H9 (cell line): ENCODE results near the gene NIN. TPM values are rescaled to one million over a fixed set of nuclear protein-coding genes. Genes with fewer than 3 reads are reported as not detected.
A peak's percentile ranks its signal among the peaks of the same experiment; 100 is the strongest.

Source experiments
- DNase-seq: peaks from one replicate; pipeline ENCODE4 v3.0.0-alpha.2; 2017
- H2AFZ ChIP-seq: one replicate; pipeline ENCODE4 v1.6.1; 2013; ENCODE audit warnings: mild to moderate bottlenecking, low read length, control low read depth, moderate library complexity
- H2AK5ac ChIP-seq: 2 replicates; pipeline ENCODE4 v1.6.1; 2013; ENCODE audit warnings: low read length, control low read depth, mixed read lengths; ENCODE audit not compliant: insufficient read length
- H2BK120ac ChIP-seq: one replicate; pipeline ENCODE4 v1.6.1; 2013; ENCODE audit warnings: low read depth, mild to moderate bottlenecking, low read length, control low read depth, inconsistent platforms; ENCODE audit not compliant: poor library complexity, severe bottlenecking
- H2BK12ac ChIP-seq: 2 replicates; pipeline ENCODE4 v1.6.1; 2013; ENCODE audit warnings: low read length, control low read depth, mixed read lengths, low read depth; ENCODE audit not compliant: insufficient read length
- H2BK15ac ChIP-seq: 2 replicates; pipeline ENCODE4 v1.6.1; 2013; ENCODE audit warnings: low read depth, low read length, control low read depth
- H2BK20ac ChIP-seq: one replicate; pipeline ENCODE4 v1.6.1; 2013; ENCODE audit warnings: low read depth, mild to moderate bottlenecking, low read length, control low read depth, inconsistent platforms; ENCODE audit not compliant: poor library complexity, severe bottlenecking
- H2BK5ac ChIP-seq: 2 replicates; pipeline ENCODE4 v1.6.1; 2013; ENCODE audit warnings: low read length, control low read depth, mixed read lengths; ENCODE audit not compliant: insufficient read length
- H3K14ac ChIP-seq: 2 replicates; pipeline ENCODE4 v1.6.1; 2013; ENCODE audit warnings: low read length, control low read depth; ENCODE audit not compliant: insufficient read depth
- H3K18ac ChIP-seq: 2 replicates; pipeline ENCODE4 v1.6.1; 2013; ENCODE audit warnings: low read depth, mild to moderate bottlenecking, mixed read lengths, low read length, control low read depth; ENCODE audit not compliant: insufficient read length
- H3K23ac ChIP-seq: 2 replicates; pipeline ENCODE4 v1.6.1; 2013; ENCODE audit warnings: low read length, control low read depth, mixed read lengths, low read depth; ENCODE audit not compliant: insufficient read length
- H3K23me2 ChIP-seq: 2 replicates; pipeline ENCODE4 v1.6.1; 2013; ENCODE audit warnings: low read depth, mild to moderate bottlenecking, mixed read lengths, low read length, control low read depth; ENCODE audit not compliant: insufficient read length, poor library complexity, severe bottlenecking
- H3K27ac ChIP-seq: 2 replicates; pipeline ENCODE4 v1.5.1; 2013; ENCODE audit warnings: low read length, control low read depth, mixed read lengths, low read depth; ENCODE audit not compliant: insufficient read length
- H3K27me3 ChIP-seq: 2 replicates; pipeline ENCODE4 v1.6.1; 2013; ENCODE audit warnings: low read length, control low read depth, inconsistent platforms; ENCODE audit not compliant: insufficient read depth
- H3K4ac ChIP-seq: 2 replicates; pipeline ENCODE4 v1.6.1; 2013; ENCODE audit warnings: low read depth, mild to moderate bottlenecking, control low read depth, inconsistent platforms, low read length, moderate library complexity
- H3K4me1 ChIP-seq: 2 replicates; pipeline ENCODE4 v1.6.1; 2013; ENCODE audit warnings: low read length, control low read depth, inconsistent platforms; ENCODE audit not compliant: insufficient read depth
- H3K4me2 ChIP-seq: 2 replicates; pipeline ENCODE4 v1.6.1; 2013; ENCODE audit warnings: low read length, control low read depth, mixed read lengths; ENCODE audit not compliant: insufficient read length, insufficient read depth
- H3K56ac ChIP-seq: 2 replicates; pipeline ENCODE4 v1.6.1; 2013; ENCODE audit warnings: low read depth, mild to moderate bottlenecking, mixed read lengths, low read length, control low read depth; ENCODE audit not compliant: insufficient read length
- H3K79me1 ChIP-seq: 2 replicates; pipeline ENCODE4 v1.6.1; 2013; ENCODE audit warnings: low read depth, mild to moderate bottlenecking, moderate library complexity, low read length, control low read depth, inconsistent platforms; ENCODE audit not compliant: insufficient read depth, poor library complexity, severe bottlenecking
- H3K79me2 ChIP-seq: 2 replicates; pipeline ENCODE4 v1.6.1; 2013; ENCODE audit warnings: low read length, control low read depth, inconsistent platforms; ENCODE audit not compliant: insufficient read depth
- H3K9ac ChIP-seq: 2 replicates; pipeline ENCODE4 v1.6.1; 2013; ENCODE audit warnings: low read length, control low read depth, mixed read lengths; ENCODE audit not compliant: insufficient read length; ENCODE audit errors: extremely low read depth
- H3K9me3 ChIP-seq: one replicate; pipeline ENCODE4 v1.6.1; 2013; ENCODE audit warnings: low read depth, low read length, inconsistent platforms; ENCODE audit not compliant: control insufficient read depth
- H3T11ph ChIP-seq: one replicate; pipeline ENCODE4 v1.6.1; 2013; ENCODE audit warnings: mild to moderate bottlenecking, low read length, control low read depth, inconsistent platforms
- H4K20me1 ChIP-seq: one replicate; pipeline ENCODE4 v1.6.1; 2013; ENCODE audit not compliant: control insufficient read depth, insufficient read length, insufficient read depth
- H4K5ac ChIP-seq: 2 replicates; pipeline ENCODE4 v1.6.1; 2013; ENCODE audit warnings: low read depth, mild to moderate bottlenecking, mixed read lengths, low read length, control low read depth; ENCODE audit not compliant: insufficient read length
- H4K8ac ChIP-seq: replicated peaks from 2 replicates; pipeline ENCODE4 v1.6.1; 2013; ENCODE audit warnings: low read length, control low read depth, mixed read lengths, low read depth; ENCODE audit not compliant: insufficient read length
- H4K91ac ChIP-seq: 2 replicates; pipeline ENCODE4 v1.6.1; 2013; ENCODE audit warnings: low read depth, mild to moderate bottlenecking, moderate library complexity, mixed read lengths, low read length, control low read depth; ENCODE audit not compliant: insufficient read length
- H3K27ac Mint-ChIP-seq, 3 experiments: 2 replicates in 2 of 3; 3 replicates in 1 of 3; pipeline ENCODE4 v1.8.0; 2020 to 2021; ENCODE audit warnings: mixed read lengths in 3 of 3, mild to moderate bottlenecking in 1 of 3, moderate library complexity in 1 of 3
- H3K27me3 Mint-ChIP-seq: 2 replicates; pipeline ENCODE4 v1.8.0; 2021; ENCODE audit warnings: low read depth, mild to moderate bottlenecking, moderate library complexity, mixed read lengths
- H3K36me3 Mint-ChIP-seq, 3 experiments: 2 replicates in 2 of 3; 3 replicates in 1 of 3; pipeline ENCODE4 v1.8.0; 2020 to 2021; ENCODE audit warnings: low read depth in 3 of 3, mixed read lengths in 3 of 3; ENCODE audit not compliant: insufficient read depth in 1 of 3
- H3K4me1 Mint-ChIP-seq, 2 experiments: 2 replicates each; pipeline ENCODE4 v1.8.0; 2020; ENCODE audit warnings: mixed read lengths in 2 of 2
- H3K4me3 Mint-ChIP-seq, 2 experiments: 2 replicates in 1 of 2; 3 replicates in 1 of 2; pipeline ENCODE4 v1.8.0; 2020 to 2021; ENCODE audit warnings: mild to moderate bottlenecking in 2 of 2, mixed read lengths in 2 of 2, moderate library complexity in 1 of 2
- H3K9me3 Mint-ChIP-seq, 2 experiments: 2 replicates in 1 of 2; 3 replicates in 1 of 2; pipeline ENCODE4 v1.8.0; 2020; ENCODE audit warnings: mild to moderate bottlenecking in 2 of 2, mixed read lengths in 2 of 2, moderate library complexity in 1 of 2
- WGBS: extraction: QIAGEN DNeasy Blood & Tissue Kit; methylation state at CpG from one replicate; pipeline ENCODE4 v1.1.7; 2013; ENCODE audit warnings: missing lambda C conversion rate, low lambda C conversion rate, mixed read lengths; ENCODE audit not compliant: insufficient read length; ENCODE audit errors: extremely low coverage; 5-methylcytosine and 5-hydroxymethylcytosine counted together
- total RNA-seq: library from RNA; stranded (reverse); gene quantifications from 2 replicates; pipeline ENCODE4 v1.2.1, GENCODE V29; 2021
- TF ChIP-seq, protein P1 (sequence below): fragments of 200-600 bp; sonication (generic); conservative IDR thresholded peaks from 3 replicates; pipeline ENCODE4 v1.8.0; 2021; ENCODE audit warnings: antibody characterized with exemption, mild to moderate bottlenecking

Gene NIN
- total RNA-seq, 1 experiment from 2014 or later, result 18.4 TPM

DNA sequence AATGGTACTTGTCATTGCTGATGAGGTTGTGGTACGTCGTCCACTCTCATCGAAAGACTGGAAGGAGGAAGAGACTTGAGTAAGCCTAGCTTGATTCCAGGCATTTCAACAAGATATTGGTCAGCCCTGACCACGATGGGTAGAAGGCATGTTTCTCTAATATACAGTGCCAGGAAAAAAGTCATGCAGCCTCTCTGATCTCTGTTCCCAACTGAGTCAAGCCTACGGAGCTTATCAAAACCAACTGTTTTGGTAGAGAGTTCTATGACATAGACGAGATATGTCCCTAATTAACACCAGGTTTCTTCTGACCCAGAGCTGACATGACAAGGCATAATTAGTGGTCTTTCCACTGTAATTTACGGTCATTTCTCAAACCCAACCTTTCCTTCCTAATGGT is 58.5 kb downstream of the NIN start:
- Histone ChIP-seq H3K79me2 (no peaks in the 10 kb centered on the region), H3K79me1 (no peaks in the 10 kb centered on the region), H3K56ac (no peak overlapping the region), H2BK5ac (no peak overlapping the region), H2BK20ac (no peak overlapping the region), H2AK5ac (no peak overlapping the region), H3K4me2 (no peak overlapping the region), H3T11ph (no peak overlapping the region), H4K8ac (no peak overlapping the region), H4K5ac (no peak overlapping the region), H3K4me1 (no peaks in the 10 kb centered on the region), H3K18ac (no peak overlapping the region), H3K4ac (no peak overlapping the region), H3K27ac (no peak overlapping the region), H3K27me3 (no peaks in the 10 kb centered on the region), H3K9ac (no peak overlapping the region), H4K20me1 (no peaks in the 10 kb centered on the region), H4K91ac (no peak overlapping the region), H2BK120ac (no peak overlapping the region), H2BK12ac (no peak overlapping the region), H3K23ac (no peak overlapping the region), H3K9me3 (no peaks in the 10 kb centered on the region), H3K14ac (no peak overlapping the region), H2AFZ (no peak overlapping the region), H2BK15ac (no peak overlapping the region), H3K23me2 (no peaks in the 10 kb centered on the region)
- Mint-ChIP-seq H3K36me3 (peaks cover 20 to 40% (median 37%) of the 10 kb centered on the region in 3 experiments; a peak in 6 of 7 replicates), H3K4me3 (no peak overlapping the region), H3K4me1 (peaks cover 2 to 4% of the 10 kb centered on the region in 2 experiments; a peak in 1 of 4 replicates), H3K27me3 (no peaks in the 10 kb centered on the region), H3K9me3 (no peaks in the 10 kb centered on the region), H3K27ac (peak overlapping the region in 1 of 3 experiments; percentile 59; a peak in 1 of 7 replicates)
- WGBS, result no CpG with 5 or more reads among the region's 7 CpGs
- DNase-seq, result no peak
- TF ChIP-seq, protein P1, sequence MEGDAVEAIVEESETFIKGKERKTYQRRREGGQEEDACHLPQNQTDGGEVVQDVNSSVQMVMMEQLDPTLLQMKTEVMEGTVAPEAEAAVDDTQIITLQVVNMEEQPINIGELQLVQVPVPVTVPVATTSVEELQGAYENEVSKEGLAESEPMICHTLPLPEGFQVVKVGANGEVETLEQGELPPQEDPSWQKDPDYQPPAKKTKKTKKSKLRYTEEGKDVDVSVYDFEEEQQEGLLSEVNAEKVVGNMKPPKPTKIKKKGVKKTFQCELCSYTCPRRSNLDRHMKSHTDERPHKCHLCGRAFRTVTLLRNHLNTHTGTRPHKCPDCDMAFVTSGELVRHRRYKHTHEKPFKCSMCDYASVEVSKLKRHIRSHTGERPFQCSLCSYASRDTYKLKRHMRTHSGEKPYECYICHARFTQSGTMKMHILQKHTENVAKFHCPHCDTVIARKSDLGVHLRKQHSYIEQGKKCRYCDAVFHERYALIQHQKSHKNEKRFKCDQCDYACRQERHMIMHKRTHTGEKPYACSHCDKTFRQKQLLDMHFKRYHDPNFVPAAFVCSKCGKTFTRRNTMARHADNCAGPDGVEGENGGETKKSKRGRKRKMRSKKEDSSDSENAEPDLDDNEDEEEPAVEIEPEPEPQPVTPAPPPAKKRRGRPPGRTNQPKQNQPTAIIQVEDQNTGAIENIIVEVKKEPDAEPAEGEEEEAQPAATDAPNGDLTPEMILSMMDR, result no peak
